ENCODE measurements around the gene RRM1. TPM values are rescaled to one million over a fixed set of nuclear protein-coding genes. Genes with fewer than 3 reads are reported as not detected.

RRM1 gene
- total and polyA plus RNA-seq, 9 donors, result 14.1 to 50.0 (median 24.7) TPM

DNA sequence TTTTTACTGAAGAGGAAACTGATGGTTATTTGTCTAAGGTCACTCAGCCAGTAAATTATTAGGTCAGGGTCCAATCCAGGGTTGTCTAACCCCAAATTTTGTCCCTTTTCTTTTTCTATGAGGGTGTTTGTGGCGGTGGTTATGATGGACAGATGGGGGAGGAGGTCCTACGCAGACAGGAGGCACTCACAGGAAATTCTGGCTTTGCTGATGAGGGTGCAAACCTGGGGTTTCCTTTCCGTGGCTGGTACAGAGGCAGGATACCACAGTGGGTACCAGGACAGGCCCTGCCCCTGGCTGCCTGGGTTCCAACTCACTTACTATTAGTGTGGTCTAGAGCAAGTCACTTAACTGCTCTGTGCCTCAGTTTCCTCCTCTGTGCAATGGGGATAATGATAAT, 91.0 kb downstream of the RRM1 start:
- H3K4me3 ChIP-seq, result no peak overlapping the region
- H3K4me1 ChIP-seq (ENCODE audit: insufficient read depth), result peaks cover 3% of the 10 kb centered on the region
- TF ChIP-seq EP300 (IDR thresholded peaks at IDR 0.05), result no peak
- TF ChIP-seq POLR2A (IDR thresholded peaks at IDR 0.05), result no peak
- TF ChIP-seq, protein P1, sequence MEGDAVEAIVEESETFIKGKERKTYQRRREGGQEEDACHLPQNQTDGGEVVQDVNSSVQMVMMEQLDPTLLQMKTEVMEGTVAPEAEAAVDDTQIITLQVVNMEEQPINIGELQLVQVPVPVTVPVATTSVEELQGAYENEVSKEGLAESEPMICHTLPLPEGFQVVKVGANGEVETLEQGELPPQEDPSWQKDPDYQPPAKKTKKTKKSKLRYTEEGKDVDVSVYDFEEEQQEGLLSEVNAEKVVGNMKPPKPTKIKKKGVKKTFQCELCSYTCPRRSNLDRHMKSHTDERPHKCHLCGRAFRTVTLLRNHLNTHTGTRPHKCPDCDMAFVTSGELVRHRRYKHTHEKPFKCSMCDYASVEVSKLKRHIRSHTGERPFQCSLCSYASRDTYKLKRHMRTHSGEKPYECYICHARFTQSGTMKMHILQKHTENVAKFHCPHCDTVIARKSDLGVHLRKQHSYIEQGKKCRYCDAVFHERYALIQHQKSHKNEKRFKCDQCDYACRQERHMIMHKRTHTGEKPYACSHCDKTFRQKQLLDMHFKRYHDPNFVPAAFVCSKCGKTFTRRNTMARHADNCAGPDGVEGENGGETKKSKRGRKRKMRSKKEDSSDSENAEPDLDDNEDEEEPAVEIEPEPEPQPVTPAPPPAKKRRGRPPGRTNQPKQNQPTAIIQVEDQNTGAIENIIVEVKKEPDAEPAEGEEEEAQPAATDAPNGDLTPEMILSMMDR (IDR thresholded peaks at IDR 0.05), result no peak
- no peaks in the 10 kb centered on the region for H3K9me3 ChIP-seq
- no peaks in the 10 kb centered on the region for H3K36me3 ChIP-seq
- intact Hi-C loops (cut with DNase I), result loop anchor here (5.0 kb wide), 3 partner anchors 307 to 357 kb away; no protein-coding TSS in a partner anchor
- WGBS, 3 donors, result 87 to 91% (median 89%) methylated on average over 3 of the region's 3 CpGs
- no peaks in the 10 kb centered on the region for H3K27me3 ChIP-seq
- no peak overlapping the region for H3K27ac ChIP-seq
- no peak for DNase-seq

DNA sequence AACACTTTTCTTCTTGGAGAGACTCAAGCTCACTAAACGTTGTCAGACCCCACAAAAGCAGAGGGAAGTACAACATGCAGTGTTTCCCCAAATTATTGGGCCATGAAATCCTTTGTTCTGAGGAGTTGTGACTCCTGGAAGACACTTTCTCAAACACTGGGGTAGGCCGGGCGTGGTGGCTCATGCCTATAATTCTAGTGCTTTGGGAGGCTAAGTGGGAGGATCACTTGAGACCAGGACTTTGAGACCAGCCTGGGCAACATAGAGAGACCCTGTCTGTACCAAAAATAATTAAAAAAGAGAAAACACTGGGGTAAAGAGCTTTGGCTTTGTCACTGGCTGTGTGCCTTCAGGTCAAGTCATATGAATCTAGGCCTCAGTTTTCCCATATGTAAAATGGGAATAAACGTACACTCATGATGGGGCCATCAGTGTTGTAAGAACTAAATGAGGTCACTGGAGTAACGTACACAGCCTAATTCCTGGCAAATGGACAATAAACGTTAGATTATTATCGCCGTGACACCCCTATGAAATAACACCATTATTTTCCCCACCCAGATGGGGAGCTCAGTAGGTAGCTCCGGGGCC, 92.0 kb downstream of the RRM1 start:
- Histone ChIP-seq H3K27me3 (no peaks in the 10 kb centered on the region), H3K27ac (peak overlapping the region in 1 of 2 donors; percentile 78), H3K4me3 (peak overlapping the region; percentile 52), H3K9me3 (no peaks in the 10 kb centered on the region), H3K36me3 (no peaks in the 10 kb centered on the region), H3K4me1 (ENCODE audit: insufficient read depth) (peaks cover 3% of the 10 kb centered on the region)
- no peak for TF ChIP-seq EP300 (IDR thresholded peaks at IDR 0.05)
- no peak for DNase-seq
- WGBS, 3 donors, result 37 to 42% (median 41%) methylated on average over 9 of the region's 9 CpGs
- intact Hi-C loops (cut with DNase I), result loop anchor here (1.0 to 5.0 kb wide), 4 partner anchors 306 to 356 kb away; no protein-coding TSS in a partner anchor

DNA sequence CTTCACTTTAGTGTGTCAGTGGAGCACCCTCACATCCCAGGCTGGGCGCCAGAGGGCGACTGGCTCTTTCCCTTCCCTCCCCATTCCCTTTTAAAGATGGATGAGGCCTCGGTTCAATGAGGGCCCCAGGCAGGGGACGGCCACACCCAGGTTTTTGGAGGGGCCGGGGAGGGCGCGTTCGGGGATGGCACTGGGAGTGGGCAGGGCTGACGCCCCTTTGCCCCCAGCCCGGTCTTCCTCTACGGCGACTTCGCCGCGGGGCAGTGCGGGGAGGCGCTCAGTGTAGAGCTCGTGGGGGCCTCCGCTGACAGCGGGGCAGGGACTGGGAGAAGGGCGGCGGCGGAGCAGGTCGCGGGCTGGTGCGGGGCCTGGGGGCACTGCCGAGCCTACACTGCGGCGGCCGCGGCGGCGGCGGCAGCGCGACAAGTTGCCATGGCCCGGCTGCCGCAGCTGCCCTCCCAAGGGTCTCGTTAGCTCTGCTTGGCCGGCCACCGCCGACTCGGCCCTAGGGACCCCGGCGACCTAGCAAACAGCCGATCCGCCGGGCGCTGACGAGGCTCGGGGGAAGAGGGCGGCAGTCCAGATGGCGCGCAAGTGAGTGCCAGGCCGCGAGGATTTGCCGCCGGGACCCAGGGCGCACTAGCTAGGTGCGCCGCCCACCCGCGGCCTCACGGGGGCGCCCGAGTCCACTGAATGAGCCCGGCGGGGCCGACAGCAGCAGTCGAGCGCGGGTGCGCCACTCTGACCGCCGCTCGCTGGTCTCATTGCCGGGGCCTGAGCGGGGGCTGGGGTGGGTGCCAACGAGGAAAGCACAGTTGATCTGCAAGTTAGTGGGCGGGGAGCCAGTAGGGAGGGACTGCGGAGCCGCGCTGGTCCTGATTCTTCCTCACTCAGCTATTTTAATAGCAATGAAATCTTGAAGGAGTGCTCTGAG, 92.7 kb downstream of the RRM1 start:
- Histone ChIP-seq H3K9me3 (no peaks in the 10 kb centered on the region), H3K4me3 (peak overlapping the region; percentile 52), H3K27me3 (no peaks in the 10 kb centered on the region), H3K27ac (peak overlapping the region; percentile 61 to 78), H3K36me3 (no peaks in the 10 kb centered on the region), H3K4me1 (ENCODE audit: insufficient read depth) (peaks cover 3% of the 10 kb centered on the region)
- DNase-seq, result peak; percentile 98 to 99 (median 99)
- TF ChIP-seq, protein P1 (IDR thresholded peaks at IDR 0.05), result peak; percentile 92 to 95 (median 94)
- no peak for TF ChIP-seq POLR2A (IDR thresholded peaks at IDR 0.05)
- WGBS, 3 donors, result 0 to 1% (median 0%) methylated on average over 52 to 83 of the region's 83 CpGs
- intact Hi-C loops (cut with DNase I), result loop anchor here (1.0 to 5.0 kb wide), 4 partner anchors 305 to 355 kb away; no protein-coding TSS in a partner anchor

Other genes starting within 250 kb of the RRM1 start
- gene STIM1, start 239.1 kb upstream of the RRM1 start, total RNA-seq, result 10 to 100 TPM; 26.1 to 68.5 (median 58.7) TPM
- 10 to 100 TPM; 54.7 to 75.2 TPM for gene STIM1, start 239.1 kb upstream of the RRM1 start, polyA plus RNA-seq

Measured in ovary (tissue), 9 donors.